Airway epithelial cell (primary cell): Measurements from ENCODE around the gene RGPD4. TPM values are rescaled to one million over a fixed set of nuclear protein-coding genes. Genes with fewer than 3 reads are reported as not detected.

Experiments
- total RNA-seq: library from RNA; depleted of rRNA; stranded (reverse); fragments of >200 nt; gene quantifications from 2 replicates; pipeline ENCODE4 v1.2.3, GENCODE V29; 2015

The RGPD4 gene
- total RNA-seq = not detected in 2 replicates

DNA sequence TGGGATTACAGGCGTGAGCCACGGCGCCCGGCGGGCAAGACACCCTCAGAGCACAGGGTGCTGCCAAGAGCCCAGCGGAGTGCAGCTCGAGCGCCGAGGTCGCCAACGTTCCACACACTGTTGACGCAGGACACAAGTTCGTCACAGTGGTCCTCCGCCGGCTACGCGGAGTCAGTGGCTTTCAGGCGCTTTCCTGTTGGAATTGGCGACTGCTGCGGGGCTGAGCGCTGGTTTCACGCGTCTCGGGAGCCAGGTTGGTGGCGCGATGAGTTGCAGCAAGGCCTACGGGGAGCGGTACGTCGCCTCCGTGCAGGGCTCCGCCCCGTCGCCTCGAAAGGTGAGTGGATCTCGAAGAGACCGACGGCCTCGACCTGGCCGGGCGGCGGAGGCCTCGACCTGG lies at the start of gene RGPD4:
TSS of gene RGPD4 (plus strand) at position 144 of the 400 bp plus-strand sequence. CDS start at position 266, 122 bp downstream.

Other genes starting within 250 kb of the RGPD4 start
- not detected in 2 replicates for gene SLC5A7, start 159.6 kb downstream of the RGPD4 start, total RNA-seq